Epithelial cell of esophagus (primary cell): ENCODE results near the gene GDF2.

ENCODE experiments used
- DNase-seq: peaks from one replicate; pipeline ENCODE4 v3.0.0; 2010; ENCODE audit warnings: low read depth
- H3K4me3 ChIP-seq: 2 replicates; pipeline ENCODE4 v1.5.1; 2011; ENCODE audit warnings: mild to moderate bottlenecking, low read length, control low read depth
- CTCF ChIP-seq: IDR thresholded peaks from 2 replicates; pipeline ENCODE4 v1.5.1; 2011; ENCODE audit warnings: low read depth, mild to moderate bottlenecking, low read length, control low read depth, inconsistent platforms; ENCODE audit not compliant: insufficient read depth; ENCODE audit errors: missing control alignments

Gene GDF2

GRCh38 chr10:47297866-47298540, 24.3 kb upstream of the GDF2 start:
- H3K4me3 ChIP-seq, result no peak overlapping the region
- no peak for DNase-seq
- TF ChIP-seq CTCF, result no peak

GRCh38 chr10:47298715-47299114, 23.5 kb upstream of the GDF2 start:
- TF ChIP-seq CTCF, result no peak
- DNase-seq, result no peak
- no peak overlapping the region for H3K4me3 ChIP-seq

DNA sequence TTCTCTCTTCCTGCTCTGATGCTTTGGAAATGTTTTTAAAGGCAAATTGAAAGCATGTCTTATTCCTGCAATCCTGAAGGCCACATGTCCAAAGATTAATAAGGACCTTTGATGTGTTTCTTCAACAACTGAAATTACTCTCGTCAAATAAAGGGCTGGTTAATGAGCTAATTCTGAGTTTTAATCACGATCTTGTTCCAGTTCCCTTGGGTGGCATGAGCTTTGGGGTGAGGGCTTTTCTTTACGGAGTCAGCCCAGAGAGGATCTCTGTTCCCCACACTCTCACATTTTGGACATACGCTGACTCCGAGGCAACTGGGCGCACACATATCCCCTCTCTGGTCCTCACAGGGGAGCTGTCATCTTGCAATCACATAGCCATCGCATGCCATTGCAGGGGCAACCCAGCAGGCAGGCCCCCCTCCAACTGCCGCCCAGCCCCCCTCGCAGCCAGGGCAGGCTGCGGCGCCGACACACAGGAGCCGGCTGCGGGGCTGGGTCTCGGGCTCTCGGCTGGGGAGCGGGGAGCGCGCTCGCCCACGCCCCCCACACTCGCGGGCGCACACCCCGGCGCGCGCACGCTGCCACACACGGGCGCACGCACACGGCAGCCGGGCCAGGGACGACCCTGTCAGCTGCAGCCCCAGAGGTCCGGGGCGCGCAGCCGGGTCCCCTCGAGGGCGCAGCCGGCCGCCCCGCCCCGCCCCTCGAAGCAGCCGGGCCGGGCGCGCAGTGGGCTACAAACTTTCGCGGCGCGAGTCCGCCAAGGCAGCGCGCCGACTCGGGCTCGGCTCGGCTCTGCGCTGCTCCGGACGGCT, 22.4 kb upstream of the GDF2 start, which contains the start of gene GDF10:
GDF10 (plus strand) TSS at position 587 of the 818 bp plus-strand sequence. CDS start 455 bp downstream, outside the sequence.
- TF ChIP-seq CTCF, result no peak
- DNase-seq, result no peak
- H3K4me3 ChIP-seq, result no peak within 1 kb of the TSS

- no peak overlapping the region for H3K4me3 ChIP-seq
- TF ChIP-seq CTCF, result no peak
- DNase-seq, result no peak
Measured at GRCh38 chr10:47300429-47300931, 21.8 kb upstream of the GDF2 start.

- no peak for DNase-seq
- TF ChIP-seq CTCF, result no peak
- H3K4me3 ChIP-seq, result no peak overlapping the region
Measured at GRCh38 chr10:47301833-47302232, 20.4 kb upstream of the GDF2 start.

DNA sequence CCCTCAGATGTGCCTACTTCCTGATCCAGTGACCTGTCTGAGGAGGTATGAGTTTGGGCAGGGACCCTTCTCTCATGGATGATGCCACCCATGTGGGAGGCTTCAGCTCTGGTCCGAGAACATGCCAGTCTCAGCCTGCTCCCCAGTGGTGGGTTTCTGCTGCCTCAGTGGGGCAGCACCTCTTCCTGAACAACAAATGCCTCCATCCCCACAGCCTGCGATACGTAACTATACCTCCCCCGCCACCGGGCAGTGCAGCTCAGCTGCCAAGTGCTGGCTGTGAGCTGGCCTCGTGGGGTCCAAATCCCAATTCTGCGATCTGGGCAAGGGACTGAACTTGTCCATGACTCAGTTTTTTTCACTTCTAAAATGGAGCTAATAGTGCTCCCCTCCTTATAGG, 19.1 kb upstream of the GDF2 start:
- H3K4me3 ChIP-seq, result no peak overlapping the region
- no peak for DNase-seq
- TF ChIP-seq CTCF, result no peak
